ENCODE results near the gene SGF29.
"Not testable (repeated sequence)": the region's sequence is repeated elsewhere in the genome, so short reads cannot be mapped to it uniquely, and the experiment has no call there.

SGF29 gene

DNA sequence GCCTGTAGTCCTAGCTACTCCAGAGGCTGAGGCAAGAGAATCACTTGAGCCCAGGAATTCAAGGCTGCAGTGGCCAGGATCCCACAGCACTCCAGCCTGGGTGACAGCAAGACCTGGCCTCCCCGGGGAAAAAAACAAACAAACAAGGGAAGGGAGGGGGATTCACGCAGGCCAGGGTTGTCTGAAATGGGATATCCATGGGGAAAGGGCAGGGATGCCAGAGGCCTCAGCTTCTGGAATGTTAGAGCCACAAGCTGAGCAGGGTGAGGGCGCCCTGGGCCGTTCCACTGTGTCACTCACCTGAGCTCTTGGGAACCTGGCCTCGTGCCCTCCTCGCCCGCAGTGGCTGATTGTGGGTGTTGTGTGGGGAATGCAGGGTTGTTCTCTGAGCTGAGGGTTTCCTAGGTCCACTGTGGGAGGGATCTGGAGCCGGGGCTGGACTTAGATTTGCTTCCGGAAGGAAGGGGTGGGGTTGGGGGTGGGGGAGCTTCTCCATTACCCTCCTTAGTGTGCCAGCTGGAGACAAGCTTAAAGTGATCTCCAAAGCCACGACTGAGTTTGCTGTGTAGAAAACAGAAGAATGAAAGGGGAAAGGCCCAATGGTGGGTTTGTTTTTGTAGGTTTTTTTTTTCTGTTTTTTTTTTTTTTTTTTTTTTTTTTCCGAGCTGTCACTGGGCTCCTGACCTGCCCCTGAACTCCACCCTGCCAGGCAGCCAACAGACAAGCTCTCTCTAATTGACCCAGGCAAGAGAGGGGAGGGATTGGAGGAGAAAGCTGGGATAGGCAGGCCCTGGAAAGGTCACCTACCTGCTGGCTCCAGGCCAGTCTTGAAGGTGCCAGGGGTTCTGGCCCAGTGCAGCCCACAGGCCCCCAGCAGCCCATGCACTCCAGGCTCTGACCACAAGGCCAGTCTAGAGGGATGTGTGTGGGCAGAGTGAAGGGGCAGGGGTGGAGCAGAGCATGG, 56.2 kb downstream of the SGF29 start, which contains the start of gene SULT1A1:
Gene SULT1A1 (minus strand): TSS at position 414 of the 964 bp plus-strand sequence. CDS start 1,189 bp downstream, outside the sequence.
- H3K27ac ChIP-seq, result peak within 1 kb of the TSS; percentile 51 to 81 (median 77)
- peaks cover 4 to 42% (median 29%) of the 10 kb centered on the region in 11 experiments; a peak in 18 of 22 replicates for H3K36me3 ChIP-seq
- no peaks in the 10 kb centered on the region for H3K9me3 ChIP-seq (replicated peaks in 1 of 11)
- H4K20me1 ChIP-seq, result peaks cover 0 to 30% (median 0%) of the 10 kb centered on the region in 11 experiments; a peak in 5 of 22 replicates
- peak within 1 kb of the TSS; percentile 92 to 99 (median 96) for H3K4me2 ChIP-seq
- H3K4me3 ChIP-seq, result peak within 1 kb of the TSS; percentile 15 to 75 (median 58); a peak in 19 of 20 replicates
- peaks cover 24 to 52% (median 37%) of the 10 kb centered on the region in 10 experiments for H3K4me1 ChIP-seq
- no peak for TF ChIP-seq Cebpa-rat (IDR thresholded peaks at IDR 0.05)
- peak within 1 kb of the TSS; percentile 60 to 79 (median 74) for H3K9ac ChIP-seq
- H3K27me3 ChIP-seq, result no peaks in the 10 kb centered on the region

DNA sequence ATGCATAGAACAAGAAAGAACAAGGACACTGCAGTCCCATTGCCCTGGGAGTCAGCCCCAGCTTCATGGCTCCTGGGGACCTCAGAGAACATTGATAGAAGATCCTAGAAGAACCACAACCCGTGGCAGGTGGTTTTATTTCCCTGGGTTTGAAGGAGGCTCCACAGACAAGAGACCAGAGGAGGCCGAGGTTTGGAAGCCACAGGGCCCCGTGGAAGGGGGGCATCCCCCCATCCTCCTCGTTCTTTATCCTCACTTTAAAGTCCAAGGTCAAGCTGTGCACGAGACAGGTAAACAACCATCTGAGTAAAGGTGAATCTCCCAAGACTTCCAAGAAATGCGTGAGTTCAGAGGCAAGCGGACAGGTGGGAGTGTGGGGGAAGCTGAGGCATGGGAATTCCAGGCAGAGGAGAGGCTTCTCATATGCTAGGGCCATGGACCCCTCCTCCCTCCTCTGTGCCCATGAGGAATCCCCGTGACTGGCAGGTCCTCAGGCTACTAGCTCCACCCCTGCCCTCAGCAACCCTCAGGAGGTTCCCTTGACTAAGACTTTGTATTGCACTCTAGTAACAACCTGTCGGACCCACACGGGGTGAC, 57.0 kb downstream of the SGF29 start:
- Histone ChIP-seq H3K9me3 (replicated peaks in 1 of 11) (no peaks in the 10 kb centered on the region), H3K4me3 (peak overlapping the region; percentile 15 to 75 (median 54); a peak in 17 of 20 replicates), H3K9ac (peak overlapping the region; percentile 58 to 79 (median 73)), H3K36me3 (peaks cover 4 to 35% (median 25%) of the 10 kb centered on the region in 11 experiments; a peak in 18 of 22 replicates), H3K4me1 (peaks cover 26 to 52% (median 38%) of the 10 kb centered on the region in 10 experiments), H3K4me2 (peak overlapping the region; percentile 92 to 99 (median 96)), H3K27ac (peak overlapping the region; percentile 51 to 81 (median 76)), H3K27me3 (no peaks in the 10 kb centered on the region), H4K20me1 (peaks cover 0 to 25% (median 0%) of the 10 kb centered on the region in 11 experiments; a peak in 5 of 22 replicates)
- TF ChIP-seq Cebpa-rat (IDR thresholded peaks at IDR 0.05), result no peak

DNA sequence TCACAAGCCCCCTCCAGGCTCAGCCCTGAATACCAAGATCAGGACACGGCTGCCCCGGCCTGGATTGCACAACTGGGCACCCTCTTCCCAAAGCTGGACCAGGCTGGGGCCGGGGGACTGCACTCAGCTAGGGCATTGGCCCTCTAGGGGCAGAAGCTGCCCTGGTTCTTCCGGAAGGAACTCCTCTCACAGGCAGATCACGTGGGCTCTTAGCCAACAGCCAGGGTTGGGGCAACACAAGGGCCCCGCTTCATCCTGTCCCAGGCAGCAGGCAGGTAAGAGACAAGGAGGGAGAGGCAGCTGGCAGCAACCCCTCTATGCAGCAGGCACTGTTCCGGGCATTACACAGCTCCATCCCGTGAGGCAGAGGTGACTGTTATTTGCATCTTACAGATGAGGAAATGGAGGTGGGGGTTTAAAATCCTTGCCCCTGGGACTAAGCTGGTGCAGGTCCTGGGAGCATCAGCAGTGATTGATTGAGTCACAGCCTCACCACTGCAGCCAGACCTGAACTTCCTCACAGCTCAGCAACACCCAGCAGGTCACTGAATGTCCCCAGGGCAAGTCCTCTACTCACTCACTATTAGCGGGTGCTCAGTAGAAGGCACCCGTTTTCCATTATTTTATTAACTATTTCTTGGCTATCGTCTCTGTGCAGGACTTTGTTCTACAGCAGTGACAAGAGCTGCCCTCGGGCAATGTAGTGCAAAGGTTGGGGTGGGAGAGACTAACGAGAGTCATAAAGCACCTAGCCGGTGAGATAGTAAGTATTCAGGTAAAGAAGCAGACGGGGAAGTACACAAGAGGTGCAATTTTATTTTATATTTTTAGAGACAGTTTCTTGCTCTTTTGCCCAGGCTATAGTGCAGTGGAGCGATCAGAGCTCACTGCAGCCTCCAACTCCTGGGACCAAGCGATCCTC, 58.9 kb downstream of the SGF29 start:
- H3K27me3 ChIP-seq; H3K27ac ChIP-seq; H3K9ac ChIP-seq; H3K9me3 ChIP-seq (replicated peaks in 1 of 11); H4K20me1 ChIP-seq; H3K4me3 ChIP-seq; H3K4me2 ChIP-seq: not testable (repeated sequence)
- peaks cover 45 to 59% (median 53%) of the 10 kb centered on the region in 10 experiments for H3K4me1 ChIP-seq
- peaks cover 0 to 17% (median 9%) of the 10 kb centered on the region in 11 experiments; a peak in 13 of 22 replicates for H3K36me3 ChIP-seq

DNA sequence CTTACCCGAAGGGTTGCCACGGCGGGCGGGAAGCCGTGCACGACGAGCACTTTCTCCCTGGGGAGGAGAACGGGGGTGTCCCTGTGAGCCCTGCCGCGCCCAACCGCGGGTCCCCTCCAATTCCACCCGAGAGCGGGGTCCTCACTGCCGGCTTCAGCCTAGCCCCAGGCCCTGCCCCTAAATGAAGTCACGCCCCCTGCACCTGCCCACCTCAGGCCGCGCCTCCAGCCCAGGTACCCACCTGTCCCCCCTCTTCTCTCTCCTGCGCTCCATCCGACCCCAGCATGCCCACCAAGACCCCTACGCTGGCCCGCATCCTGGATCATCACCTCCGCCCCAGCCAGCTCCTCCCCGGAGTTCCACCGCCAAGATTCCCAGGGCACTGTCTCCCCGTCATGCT, 60.2 kb downstream of the SGF29 start:
- not testable (repeated sequence) for H3K27ac ChIP-seq; H3K4me2 ChIP-seq; H3K4me3 ChIP-seq; H3K36me3 ChIP-seq; H3K9me3 ChIP-seq (replicated peaks in 1 of 11); H3K9ac ChIP-seq; H4K20me1 ChIP-seq; H3K27me3 ChIP-seq
- peaks cover 51 to 61% (median 58%) of the 10 kb centered on the region in 10 experiments for H3K4me1 ChIP-seq

DNA sequence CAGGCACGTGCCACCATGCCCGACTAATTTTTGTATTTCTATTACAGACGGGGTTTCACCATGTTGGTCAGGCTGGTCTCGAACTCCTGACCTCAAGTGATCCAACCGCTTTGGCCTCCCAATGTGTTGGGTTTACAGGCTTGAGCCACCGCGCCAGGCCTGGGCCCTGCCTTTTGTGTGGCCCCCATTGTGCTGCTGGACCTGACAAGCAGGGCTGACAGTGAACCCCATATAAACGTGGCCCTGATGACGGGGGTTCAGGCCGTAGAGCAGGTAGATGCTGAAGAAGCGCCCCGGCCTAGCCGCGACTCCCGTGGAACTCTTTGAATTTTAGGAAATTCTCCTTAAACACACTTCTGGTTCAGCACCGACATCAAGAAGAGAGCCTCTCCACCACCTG, 60.8 kb downstream of the SGF29 start:
- H3K27me3 ChIP-seq, result not testable (repeated sequence)

DNA sequence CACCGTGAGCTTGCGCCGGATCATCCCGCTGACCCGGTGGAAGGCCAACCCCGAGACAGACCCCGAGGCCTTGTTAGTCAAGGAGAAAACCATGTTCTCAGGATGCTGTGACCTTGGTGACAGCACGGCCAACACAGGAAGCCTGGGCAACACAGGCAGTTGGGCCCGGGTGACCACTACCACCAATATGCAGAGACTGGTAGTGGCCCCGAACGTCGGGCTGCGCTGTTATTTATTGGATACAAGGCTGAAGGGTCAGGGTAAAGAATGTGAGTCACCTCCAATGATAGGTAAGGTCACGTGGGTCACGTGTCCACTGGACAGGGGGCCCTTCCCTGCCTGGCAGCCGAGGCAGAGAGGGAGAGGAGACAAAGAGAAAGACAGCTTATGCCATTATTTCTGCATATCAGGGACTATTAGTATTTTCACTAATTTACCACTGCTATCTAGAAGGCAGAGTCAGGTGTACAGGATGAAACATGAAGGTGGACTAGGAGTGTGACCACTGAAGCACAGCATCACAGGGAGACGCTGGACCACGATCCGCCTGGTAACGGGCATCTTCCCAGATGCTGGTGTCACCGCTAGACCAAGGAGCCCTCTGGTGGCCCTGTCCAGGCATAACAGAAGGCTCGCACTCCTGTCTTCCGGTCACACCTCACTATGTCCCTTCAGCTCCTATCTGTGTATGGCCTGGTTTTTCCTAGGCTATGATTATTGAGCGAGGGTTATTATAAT, 61.9 kb downstream of the SGF29 start:
- peaks cover 0 to 19% (median 7%) of the 10 kb centered on the region in 11 experiments; a peak in 10 of 22 replicates for H3K36me3 ChIP-seq
- H3K27ac ChIP-seq, result peak overlapping the region in 9 of 11 experiments; percentile 87 to 97 (median 94); a peak in 17 of 22 replicates
- peaks cover 44 to 59% (median 52%) of the 10 kb centered on the region in 10 experiments for H3K4me1 ChIP-seq
- H3K9ac ChIP-seq, result peak overlapping the region in 7 of 11 experiments; percentile 77 to 87 (median 85); a peak in 11 of 22 replicates
- H3K4me3 ChIP-seq; H4K20me1 ChIP-seq; H3K27me3 ChIP-seq; H3K9me3 ChIP-seq (replicated peaks in 1 of 11): not testable (repeated sequence)
- H3K4me2 ChIP-seq, result peak overlapping the region in 10 of 11 experiments; percentile 70 to 94 (median 85); a peak in 17 of 22 replicates

More for the DNA sequence above, 60.8 kb downstream of the SGF29 start:
- not testable (repeated sequence) for H3K4me2 ChIP-seq; H4K20me1 ChIP-seq; H3K4me3 ChIP-seq; H3K27ac ChIP-seq; H3K9me3 ChIP-seq (replicated peaks in 1 of 11); H3K9ac ChIP-seq
- H3K36me3 ChIP-seq, result peaks cover 0 to 12% (median 7%) of the 10 kb centered on the region in 11 experiments; a peak in 9 of 22 replicates
- H3K4me1 ChIP-seq, result peaks cover 51 to 61% (median 58%) of the 10 kb centered on the region in 10 experiments

DNA sequence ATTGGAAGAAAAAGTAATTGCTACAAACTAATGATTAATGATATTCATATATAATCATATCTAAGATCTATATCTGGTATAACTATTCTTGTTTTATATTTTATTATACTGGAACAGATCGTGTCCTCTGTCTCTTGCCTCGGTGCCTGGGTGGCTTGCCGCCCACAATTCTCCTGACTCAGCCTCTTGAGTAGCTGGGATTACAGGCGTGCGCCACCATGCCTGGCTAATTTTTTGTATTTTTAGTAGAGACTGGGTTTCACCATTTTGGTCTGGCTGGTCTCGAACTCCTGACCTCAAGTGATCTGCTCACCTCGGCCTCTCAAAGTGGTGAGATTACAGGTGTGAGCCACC, 62.5 kb downstream of the SGF29 start:
- peaks cover 0 to 25% (median 7%) of the 10 kb centered on the region in 11 experiments; a peak in 11 of 22 replicates for H3K36me3 ChIP-seq
- H3K9ac ChIP-seq, result peak overlapping the region in 10 of 11 experiments; percentile 71 to 87 (median 81); a peak in 18 of 22 replicates
- 0 out of 20 replicates have a peak overlapping the region, but pooled peaks of 2 of the 10 experiments have one; percentile 11 to 58 for H3K4me3 ChIP-seq
- H3K4me1 ChIP-seq, result peaks cover 40 to 59% (median 52%) of the 10 kb centered on the region in 10 experiments
- H3K4me2 ChIP-seq, result peak overlapping the region; percentile 70 to 94 (median 85)
- peak overlapping the region in 10 of 11 experiments; percentile 84 to 97 (median 94); a peak in 20 of 22 replicates for H3K27ac ChIP-seq
- H3K27me3 ChIP-seq; H3K9me3 ChIP-seq (replicated peaks in 1 of 11); H4K20me1 ChIP-seq: not testable (repeated sequence)
